Activated T-helper 1 cell treated with Interleukin-2 at 50 U/mL for 16 hours (primary cell): Measurements from ENCODE around the gene TM4SF1.

Source experiments
- DNase-seq: peaks from one replicate; pipeline ENCODE4 v3.0.0-alpha.2; 2020; ENCODE audit warnings: low read depth

TM4SF1 gene

DNA sequence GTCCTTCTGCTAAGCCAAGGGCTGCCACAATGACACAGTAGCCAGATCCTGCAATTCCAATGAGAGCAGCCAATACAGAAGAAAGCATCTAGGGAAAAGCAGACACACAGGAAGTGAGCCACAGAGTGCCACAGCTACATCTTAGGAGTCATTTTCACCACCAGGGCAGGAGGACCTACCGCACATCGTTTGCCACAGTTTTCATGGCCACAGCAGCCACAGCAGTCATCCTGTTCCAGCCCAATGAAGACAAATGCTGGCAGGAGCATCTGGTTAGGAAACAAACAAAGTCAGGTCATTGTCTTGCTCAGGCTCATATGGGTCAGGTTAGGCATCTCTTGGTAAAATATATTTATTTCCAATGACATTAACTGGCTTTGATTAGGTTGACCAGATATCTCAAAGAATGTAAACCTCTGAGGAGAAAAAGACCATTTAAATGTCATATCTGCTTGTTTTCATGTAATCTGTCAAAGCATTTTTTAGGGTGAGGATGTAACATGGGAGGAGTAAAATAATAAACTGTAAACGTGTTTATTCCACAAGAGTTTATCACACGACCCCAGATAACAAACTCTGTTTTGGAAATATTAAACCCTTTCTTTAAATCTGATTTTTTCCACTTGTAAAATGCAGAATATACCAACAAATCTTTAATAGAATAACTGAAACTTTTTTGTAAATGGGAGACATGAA is 1.8 kb downstream of the TM4SF1 start:
- no peak for DNase-seq

GRCh38 chr3:149374793-149375500 is 2.5 kb downstream of the TM4SF1 start:
- DNase-seq, result no peak

- DNase-seq, result no peak
Observed at GRCh38 chr3:149374391-149374790, 3.1 kb downstream of the TM4SF1 start.

GRCh38 chr3:149373235-149374125 is 4.0 kb downstream of the TM4SF1 start:
- DNase-seq, result no peak

DNA sequence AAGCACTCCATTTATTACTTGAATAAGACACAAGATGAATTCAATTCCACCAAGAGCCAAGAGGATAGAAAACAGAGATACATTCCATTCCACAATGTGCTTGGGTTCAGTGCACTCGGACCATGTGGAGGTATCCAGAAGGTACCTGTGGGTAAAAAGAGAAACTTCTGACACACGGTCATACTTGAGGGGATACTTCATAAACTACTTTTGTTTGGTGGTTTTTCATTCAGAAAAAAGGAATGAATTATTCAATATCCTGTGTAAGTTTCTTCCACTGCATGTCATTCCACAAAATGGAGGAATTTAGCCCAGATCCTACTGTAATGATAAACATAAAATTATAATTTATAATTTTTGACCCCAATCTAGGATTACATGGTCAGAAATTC is 5.7 kb downstream of the TM4SF1 start:
- DNase-seq, result no peak

DNA sequence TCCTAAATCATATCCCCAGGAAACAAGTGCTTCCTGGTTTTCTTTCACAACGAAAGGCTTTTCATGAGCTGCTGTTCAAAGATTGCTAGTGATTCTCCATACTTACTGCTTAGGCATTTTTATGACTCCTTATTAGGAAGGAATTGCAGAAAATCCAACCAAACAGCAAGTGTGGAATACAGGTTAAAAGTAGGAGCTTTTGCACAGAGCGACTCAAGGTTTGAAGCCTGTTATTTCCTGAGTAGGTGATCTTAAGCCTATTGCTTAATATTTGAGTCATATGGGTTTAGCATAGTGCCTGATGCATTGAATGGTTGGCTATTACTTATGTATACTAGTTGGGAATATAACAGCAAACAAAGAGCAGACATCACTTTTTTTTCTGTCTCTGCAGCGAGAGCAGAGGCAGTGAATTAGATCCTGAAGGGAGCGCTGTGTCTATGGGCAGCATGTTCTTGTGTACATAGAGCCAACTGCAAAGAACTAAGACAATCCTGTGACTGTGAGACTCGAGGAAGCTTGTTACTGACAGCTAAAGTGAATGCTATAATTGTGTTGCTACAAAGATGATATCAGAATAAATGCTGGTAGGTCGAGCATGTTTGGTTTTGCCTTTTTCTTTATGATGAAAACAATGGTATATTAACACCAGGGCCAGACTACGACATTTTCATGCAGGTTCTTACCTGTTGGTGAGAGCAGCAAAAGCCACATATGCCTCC is 6.3 kb downstream of the TM4SF1 start:
- DNase-seq, result no peak

- no peak for DNase-seq
Observed at GRCh38 chr3:149369991-149370866, 7.2 kb downstream of the TM4SF1 start.

- DNase-seq, result no peak
Observed at GRCh38 chr3:149368674-149369497, 8.6 kb downstream of the TM4SF1 start.

DNA sequence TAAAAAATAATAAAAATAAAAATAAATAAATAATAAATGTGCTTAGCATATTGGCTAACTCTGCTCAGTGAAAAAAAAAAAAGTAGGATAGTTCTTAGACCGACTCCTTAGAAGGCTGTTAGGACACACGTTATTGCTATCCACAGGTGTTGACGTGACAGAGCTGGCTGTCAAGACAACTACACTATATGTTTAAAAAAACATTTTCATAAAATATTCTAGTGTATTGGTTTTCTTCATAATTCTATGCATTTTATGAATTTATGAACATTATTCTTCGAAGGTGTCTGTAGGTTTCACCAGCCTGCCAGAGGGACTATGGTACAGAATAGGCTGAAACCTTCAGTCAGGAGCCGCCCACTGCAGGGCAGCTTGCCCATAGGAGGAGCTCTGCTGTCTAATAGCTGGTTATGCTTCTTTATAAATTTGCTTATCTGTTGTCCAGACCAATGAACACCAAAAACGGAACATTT is 9.2 kb downstream of the TM4SF1 start:
- DNase-seq, result no peak

GRCh38 chr3:149366941-149367840 is 10.3 kb downstream of the TM4SF1 start:
- no peak for DNase-seq

DNA sequence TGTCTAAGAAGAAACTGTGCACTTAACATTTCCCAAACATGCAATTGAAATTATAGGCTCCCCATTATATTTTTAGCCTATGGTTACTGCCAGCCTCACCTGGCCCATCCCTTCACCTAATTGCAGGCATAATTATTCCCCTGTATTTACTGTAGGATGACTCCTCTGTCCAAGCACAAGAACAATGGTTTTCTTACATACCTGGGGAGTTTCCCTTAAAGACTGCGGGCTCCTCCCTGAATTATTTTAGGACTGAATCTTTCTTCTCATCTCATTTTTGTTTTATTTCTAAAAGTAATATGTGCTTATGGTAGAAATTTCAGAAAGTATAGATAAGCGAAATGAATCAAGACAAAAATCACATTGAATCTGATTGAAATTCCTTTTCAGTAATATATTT is 11.4 kb downstream of the TM4SF1 start:
- DNase-seq, result no peak

- DNase-seq, result no peak
Observed at GRCh38 chr3:149364624-149365023, 12.8 kb downstream of the TM4SF1 start.

DNA sequence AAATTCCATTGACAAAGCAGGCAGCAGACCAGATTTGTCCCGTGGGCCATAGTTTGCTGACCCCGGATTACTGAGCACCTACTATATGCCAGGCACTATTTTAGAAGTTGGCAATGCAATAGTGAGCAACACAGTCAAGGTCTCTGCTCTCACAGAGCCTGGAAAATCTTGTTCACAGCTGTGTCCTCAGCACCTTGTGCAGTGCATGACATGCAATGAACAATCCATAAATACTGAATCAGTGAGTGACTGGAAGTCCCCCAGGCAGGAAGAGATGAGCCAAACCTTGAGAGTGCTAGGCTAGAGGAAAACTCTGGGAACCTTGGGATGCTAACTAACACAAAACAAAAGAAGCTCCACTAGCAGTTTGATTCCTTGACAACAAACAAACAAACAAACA is 14.4 kb downstream of the TM4SF1 start:
- no peak for DNase-seq

DNA sequence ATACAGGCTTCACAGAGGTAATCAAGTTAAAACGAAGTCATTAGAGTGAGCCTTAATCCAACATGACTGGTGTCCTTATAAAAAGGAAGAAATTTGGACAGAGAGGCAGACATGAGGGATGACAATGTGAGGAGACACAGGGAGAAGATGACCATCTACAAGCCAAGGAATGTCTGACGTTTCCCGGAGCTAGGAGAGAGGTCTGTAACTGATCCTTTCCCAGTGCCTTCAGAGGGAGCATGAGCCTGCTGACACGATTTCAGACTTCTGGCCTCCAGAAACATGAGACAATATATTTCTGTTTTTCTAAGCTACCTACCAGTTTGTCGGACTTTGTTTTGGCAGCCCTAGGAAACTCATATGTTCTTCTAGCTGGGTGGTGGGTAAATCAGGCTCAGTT is 15.1 kb downstream of the TM4SF1 start:
- no peak for DNase-seq

- DNase-seq, result no peak
Observed at GRCh38 chr3:149356630-149357029, 20.8 kb downstream of the TM4SF1 start.

GRCh38 chr3:149356044-149356592 is 21.3 kb downstream of the TM4SF1 start:
- DNase-seq, result no peak

DNA sequence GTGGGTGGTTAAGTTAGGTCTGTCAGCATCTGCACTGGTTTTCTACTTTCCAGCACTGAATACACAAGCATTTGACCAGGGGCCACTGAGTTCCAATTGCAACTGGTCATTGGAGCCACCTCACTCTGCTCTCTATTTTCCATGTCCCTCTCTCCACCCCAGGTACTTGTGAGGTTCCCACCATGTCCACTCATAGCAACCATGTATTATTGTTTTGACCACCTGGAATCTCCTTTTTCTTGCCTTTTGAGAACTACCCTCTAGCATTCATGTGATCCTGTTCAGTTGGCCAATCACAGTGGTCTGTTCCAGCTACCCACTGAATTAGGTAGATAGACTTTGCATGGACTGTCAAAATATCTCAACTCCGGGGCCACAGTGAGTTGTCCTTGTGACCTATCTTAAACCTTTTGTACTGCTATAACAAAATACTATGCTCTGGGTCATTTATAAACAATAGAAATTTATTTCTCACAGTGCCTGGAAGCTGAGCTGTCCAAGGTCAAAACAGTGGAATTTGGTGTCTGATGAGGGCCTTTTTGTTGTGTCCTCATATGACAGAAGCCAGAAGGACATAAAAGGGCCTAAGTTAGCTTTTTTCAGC is 23.8 kb downstream of the TM4SF1 start:
- no peak for DNase-seq

- no peak for DNase-seq
Observed at GRCh38 chr3:149352556-149352955, 24.9 kb downstream of the TM4SF1 start.
